Spleen (tissue), 11 donors: ENCODE results near the gene SEPTIN3. TPM values are rescaled to one million over a fixed set of nuclear protein-coding genes. Genes with fewer than 3 reads are reported as not detected.

Experiments
- DNase-seq: peaks from one replicate; pipeline ENCODE4 v3.0.0-alpha.2; 2020
- H3K27ac ChIP-seq, 8 donors: fragments of 200-600 bp; sonication (generic) in 7 of 8; 1 replicate in 4 of 8; 2 replicates in 4 of 8; pipeline versions ENCODE4 v1.5.0 to v1.8.0; 2016 to 2021; ENCODE audit warnings: inconsistent platforms in 4 of 8, mild to moderate bottlenecking in 4 of 8, moderate library complexity in 1 of 8
- H3K27me3 ChIP-seq, 7 donors: fragments of 200-600 bp; sonication (generic) in 6 of 7; replicated peaks in 1 of 7; 1 replicate in 4 of 7; 2 replicates in 3 of 7; pipeline versions ENCODE4 v1.5.0 to v1.8.0; 2016 to 2021; ENCODE audit warnings: inconsistent platforms in 3 of 7, mild to moderate bottlenecking in 1 of 7
- H3K36me3 ChIP-seq, 6 donors: fragments of 200-600 bp; sonication (generic) in 5 of 6; 1 replicate in 4 of 6; 2 replicates in 2 of 6; pipeline versions ENCODE4 v1.5.0 to v1.8.0; 2016 to 2021; ENCODE audit warnings: inconsistent platforms in 2 of 6
- H3K4me1 ChIP-seq, 6 donors: fragments of 200-600 bp; sonication (generic) in 5 of 6; 1 replicate in 3 of 6; 2 replicates in 3 of 6; pipeline versions ENCODE4 v1.5.0 to v1.8.0; 2016 to 2021; ENCODE audit warnings: inconsistent platforms in 3 of 6
- H3K4me3 ChIP-seq, 8 donors: fragments of 200-600 bp; sonication (generic) in 7 of 8; 1 replicate in 4 of 8; 2 replicates in 4 of 8; pipeline versions ENCODE4 v1.5.0 to v1.8.0; 2016 to 2021; ENCODE audit warnings: inconsistent platforms in 4 of 8, mild to moderate bottlenecking in 4 of 8, moderate library complexity in 2 of 8
- H3K9me3 ChIP-seq, 8 donors: fragments of 200-600 bp; sonication (generic) in 7 of 8; 1 replicate in 4 of 8; 2 replicates in 4 of 8; pipeline versions ENCODE4 v1.5.0 to v1.8.0; 2016 to 2021; ENCODE audit warnings: inconsistent platforms in 4 of 8
- POLR2A ChIP-seq, 3 donors: fragments of 450-650 bp; IDR thresholded peaks; one replicate each; pipeline ENCODE4 v1.5.1; 2017; ENCODE audit warnings: antibody characterized with exemption in 3 of 3, mild to moderate bottlenecking in 1 of 3
- POLR2AphosphoS5 ChIP-seq, 3 donors: sonication (generic); formaldehyde crosslinking; IDR thresholded peaks; one replicate each; pipeline ENCODE4 v1.5.1; 2017; ENCODE audit warnings: antibody characterized with exemption in 3 of 3
- WGBS, 5 donors: extraction: QIAGEN DNeasy Blood & Tissue Kit in 3 of 5; methylation state at CpG; one replicate each; pipeline versions ENCODE4 v1.1.5 to v1.1.7; 2013 to 2018; 5-methylcytosine and 5-hydroxymethylcytosine counted together
- intact Hi-C: fragments of 100-400 bp; cut with DNase I; formaldehyde crosslinking; loops from one replicate; pipeline ENCODE4 v1.15.0; 2023; ENCODE audit warnings: low total_unique reads
- polyA plus RNA-seq, 3 donors: library from polyadenylated mRNA; stranded (reverse); fragments of 200-250 nt; gene quantifications; one replicate each; pipeline ENCODE4 v1.2.1, GENCODE V29; 2013
- total RNA-seq, 7 donors: library from RNA; depleted of rRNA in 3 of 7; stranded (reverse); fragments of >200 nt in 3 of 7; fragmentation: NEBNext Ultra II Directional in 4 of 7; extraction: Animal tissue kit (Norgen Biotek cat#: 25700) in 4 of 7; gene quantifications; one replicate each; pipeline versions ENCODE4 v1.1.0 to v1.2.1, GENCODE V29; 2016 to 2021
- TF ChIP-seq, protein P1 (sequence below), 11 experiments: fragments of 200-600 bp in 7 of 11; fragments of 450-650 bp in 4 of 11; sonication (generic) in 4 of 11; IDR thresholded peaks in 8 of 11; conservative IDR thresholded peaks in 3 of 11; 1 replicate in 7 of 11; 2 replicates in 4 of 11; pipeline versions ENCODE4 v1.4.0 to v1.8.0; 2016 to 2021; ENCODE audit warnings: antibody characterized with exemption in 11 of 11, inconsistent platforms in 4 of 11, mild to moderate bottlenecking in 1 of 11
- donor health status: healthy with polysubstance abuse.
- donor health status: DM: no; HTN: no; CAD: no; lungs with moderate emphysema.
- donor health status: DM: no; HTN: no; CAD: no.
- donor health status: Bipolar disorder and iron deficiency.
- donor health status: healthy.
- donor health status: DM: no; HTN: no; CAD: no.
- donor health status: DM: yes; HTN: yes; CAD: no.

The SEPTIN3 gene
- total and polyA plus RNA-seq, 10 donors: 0.07 to 1.0 (median 0.20) TPM

- WGBS, 5 donors: 57 to 77% (median 72%) methylated on average over 1 of the region's 1 CpG
- no peaks in the 10 kb centered on the region for H3K36me3 ChIP-seq
- TF ChIP-seq POLR2AphosphoS5 (IDR thresholded peaks at IDR 0.05) (no peak), POLR2A (IDR thresholded peaks at IDR 0.05) (no peak)
- TF ChIP-seq, protein P1, sequence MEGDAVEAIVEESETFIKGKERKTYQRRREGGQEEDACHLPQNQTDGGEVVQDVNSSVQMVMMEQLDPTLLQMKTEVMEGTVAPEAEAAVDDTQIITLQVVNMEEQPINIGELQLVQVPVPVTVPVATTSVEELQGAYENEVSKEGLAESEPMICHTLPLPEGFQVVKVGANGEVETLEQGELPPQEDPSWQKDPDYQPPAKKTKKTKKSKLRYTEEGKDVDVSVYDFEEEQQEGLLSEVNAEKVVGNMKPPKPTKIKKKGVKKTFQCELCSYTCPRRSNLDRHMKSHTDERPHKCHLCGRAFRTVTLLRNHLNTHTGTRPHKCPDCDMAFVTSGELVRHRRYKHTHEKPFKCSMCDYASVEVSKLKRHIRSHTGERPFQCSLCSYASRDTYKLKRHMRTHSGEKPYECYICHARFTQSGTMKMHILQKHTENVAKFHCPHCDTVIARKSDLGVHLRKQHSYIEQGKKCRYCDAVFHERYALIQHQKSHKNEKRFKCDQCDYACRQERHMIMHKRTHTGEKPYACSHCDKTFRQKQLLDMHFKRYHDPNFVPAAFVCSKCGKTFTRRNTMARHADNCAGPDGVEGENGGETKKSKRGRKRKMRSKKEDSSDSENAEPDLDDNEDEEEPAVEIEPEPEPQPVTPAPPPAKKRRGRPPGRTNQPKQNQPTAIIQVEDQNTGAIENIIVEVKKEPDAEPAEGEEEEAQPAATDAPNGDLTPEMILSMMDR (IDR thresholded peaks at IDR 0.05 in 8 of 11, conservative IDR thresholded peaks at IDR 0.05 in 3 of 11): no peak
- H3K9me3 ChIP-seq: no peaks in the 10 kb centered on the region
- H3K4me3 ChIP-seq: no peak overlapping the region
- intact Hi-C loops: no loop called here
- H3K27me3 ChIP-seq: no peaks in the 10 kb centered on the region
- H3K4me1 ChIP-seq: peaks cover 0 to 8% (median 0%) of the 10 kb centered on the region in 6 donors
- no peak for DNase-seq
- H3K27ac ChIP-seq: no peak overlapping the region
Measured at GRCh38 chr22:42018224-42018623, 49.0 kb downstream of the SEPTIN3 start.

Other genes with a start within 250 kb of the SEPTIN3 start
- gene CCDC134, start 168.8 kb upstream of the SEPTIN3 start, total RNA-seq: 10 to 100 TPM in 3 of 7 donors, 1 to 10 TPM in 4; 8.9 to 11.8 (median 10.0) TPM
- 1 to 10 TPM in 2 of 3 donors, under 1 TPM in 1; 0.54 to 2.4 (median 1.2) TPM for gene CCDC134, start 168.8 kb upstream of the SEPTIN3 start, polyA plus RNA-seq
- gene SREBF2, start 136.3 kb upstream of the SEPTIN3 start, total RNA-seq: 100 to 1,000 TPM in 1 of 7 donors, 10 to 100 TPM in 6; 47.6 to 104 (median 64.0) TPM
- 10 to 100 TPM; 19.4 to 49.4 (median 29.7) TPM for gene SREBF2, start 136.3 kb upstream of the SEPTIN3 start, polyA plus RNA-seq
- 1 to 10 TPM in 6 of 7 donors, under 1 TPM in 1; 0.51 to 5.9 (median 3.6) TPM for gene SHISA8, start 54.4 kb upstream of the SEPTIN3 start, total RNA-seq
- 1 to 10 TPM; 1.2 to 2.0 (median 1.4) TPM for gene SHISA8, start 54.4 kb upstream of the SEPTIN3 start, polyA plus RNA-seq
- gene TNFRSF13C, start 42.6 kb upstream of the SEPTIN3 start, total RNA-seq: 100 to 1,000 TPM in 1 of 7 donors, 10 to 100 TPM in 6; 65.3 to 144 (median 84.2) TPM
- 10 to 100 TPM; 57.8 to 95.5 (median 65.9) TPM for gene TNFRSF13C, start 42.6 kb upstream of the SEPTIN3 start, polyA plus RNA-seq
- 10 to 100 TPM in 4 of 7 donors, 1 to 10 TPM in 3; 3.3 to 20.9 (median 10.1) TPM for gene CENPM, start 22.3 kb upstream of the SEPTIN3 start, total RNA-seq
- gene CENPM, start 22.3 kb upstream of the SEPTIN3 start, polyA plus RNA-seq: 10 to 100 TPM; 14.4 to 63.1 (median 24.7) TPM
- 1 to 10 TPM; 1.6 to 5.0 (median 2.5) TPM for gene WBP2NL, start 29.3 kb downstream of the SEPTIN3 start, total RNA-seq
- 1 to 10 TPM; 1.2 to 1.5 (median 1.3) TPM for gene WBP2NL, start 29.3 kb downstream of the SEPTIN3 start, polyA plus RNA-seq
- 10 to 100 TPM; 20.2 to 60.2 (median 34.1) TPM for gene NAGA, start 101.4 kb downstream of the SEPTIN3 start, total RNA-seq
- 1 to 10 TPM; 7.0 to 7.4 (median 7.1) TPM for gene NAGA, start 101.4 kb downstream of the SEPTIN3 start, polyA plus RNA-seq
- 10 to 100 TPM in 3 of 7 donors, 1 to 10 TPM in 4; 6.8 to 11.5 (median 9.6) TPM for gene PHETA2, start 104.8 kb downstream of the SEPTIN3 start, total RNA-seq
- gene PHETA2, start 104.8 kb downstream of the SEPTIN3 start, polyA plus RNA-seq: 1 to 10 TPM; 3.1 to 5.5 (median 4.3) TPM
- 10 to 100 TPM; 13.6 to 91.4 (median 69.6) TPM for gene SMDT1, start 110.3 kb downstream of the SEPTIN3 start, total RNA-seq
- 100 to 1,000 TPM in 1 of 3 donors, 10 to 100 TPM in 2; 79.9 to 171 (median 90.7) TPM for gene SMDT1, start 110.3 kb downstream of the SEPTIN3 start, polyA plus RNA-seq
- gene NDUFA6, start 121.3 kb downstream of the SEPTIN3 start, total RNA-seq: 10 to 100 TPM; 31.1 to 44.9 (median 36.8) TPM
- gene NDUFA6, start 121.3 kb downstream of the SEPTIN3 start, polyA plus RNA-seq: 10 to 100 TPM; 50.2 to 73.8 (median 64.2) TPM
- gene CYP2D6, start 161.4 kb downstream of the SEPTIN3 start, total RNA-seq: 1 to 10 TPM; 1.2 to 3.6 (median 2.1) TPM
- 1 to 10 TPM; 2.4 to 3.5 (median 3.0) TPM for gene CYP2D6, start 161.4 kb downstream of the SEPTIN3 start, polyA plus RNA-seq